Measurements from ENCODE around the gene NCK1. TPM values are rescaled to one million over a fixed set of nuclear protein-coding genes. Genes with fewer than 3 reads are reported as not detected.
"Not testable (repeated sequence)": the region's sequence is repeated elsewhere in the genome, so short reads cannot be mapped to it uniquely, and the experiment has no call there.

The NCK1 gene
- total RNA-seq, 4 donors from 2014 or later = 11.9 to 48.7 (median 33.5) TPM

DNA sequence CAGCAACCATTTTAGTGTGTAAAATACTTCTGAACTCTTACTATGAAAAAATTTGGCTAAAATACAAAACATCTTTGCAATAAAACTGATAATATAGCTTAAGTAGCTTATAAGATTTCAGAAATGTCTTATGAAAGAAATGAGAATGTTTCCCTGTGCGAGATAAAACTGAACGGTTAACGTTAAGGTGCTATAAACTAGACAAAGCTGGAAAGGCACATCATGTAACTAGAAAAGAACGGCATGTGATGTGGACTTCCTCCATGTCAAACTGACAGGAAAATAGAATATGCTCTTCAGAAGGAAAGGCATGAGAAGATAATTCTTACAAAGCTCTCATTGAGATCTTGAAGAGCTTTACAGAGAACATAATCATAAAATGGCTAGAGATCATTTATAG is 36.5 kb downstream of the NCK1 start:
- peaks cover 0 to 8% (median 2%) of the 10 kb centered on the region in 4 donors for H3K4me1 ChIP-seq
- TF ChIP-seq, protein P1, sequence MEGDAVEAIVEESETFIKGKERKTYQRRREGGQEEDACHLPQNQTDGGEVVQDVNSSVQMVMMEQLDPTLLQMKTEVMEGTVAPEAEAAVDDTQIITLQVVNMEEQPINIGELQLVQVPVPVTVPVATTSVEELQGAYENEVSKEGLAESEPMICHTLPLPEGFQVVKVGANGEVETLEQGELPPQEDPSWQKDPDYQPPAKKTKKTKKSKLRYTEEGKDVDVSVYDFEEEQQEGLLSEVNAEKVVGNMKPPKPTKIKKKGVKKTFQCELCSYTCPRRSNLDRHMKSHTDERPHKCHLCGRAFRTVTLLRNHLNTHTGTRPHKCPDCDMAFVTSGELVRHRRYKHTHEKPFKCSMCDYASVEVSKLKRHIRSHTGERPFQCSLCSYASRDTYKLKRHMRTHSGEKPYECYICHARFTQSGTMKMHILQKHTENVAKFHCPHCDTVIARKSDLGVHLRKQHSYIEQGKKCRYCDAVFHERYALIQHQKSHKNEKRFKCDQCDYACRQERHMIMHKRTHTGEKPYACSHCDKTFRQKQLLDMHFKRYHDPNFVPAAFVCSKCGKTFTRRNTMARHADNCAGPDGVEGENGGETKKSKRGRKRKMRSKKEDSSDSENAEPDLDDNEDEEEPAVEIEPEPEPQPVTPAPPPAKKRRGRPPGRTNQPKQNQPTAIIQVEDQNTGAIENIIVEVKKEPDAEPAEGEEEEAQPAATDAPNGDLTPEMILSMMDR (IDR thresholded peaks at IDR 0.05) = no peak
- no peak for TF ChIP-seq POLR2A (IDR thresholded peaks at IDR 0.05)
- H3K9me3 ChIP-seq = no peaks in the 10 kb centered on the region
- H3K27ac ChIP-seq = no peak overlapping the region
- no peak for DNase-seq
- no peaks in the 10 kb centered on the region for H3K27me3 ChIP-seq
- H3K4me3 ChIP-seq = no peak overlapping the region
- H3K36me3 ChIP-seq = no peaks in the 10 kb centered on the region

DNA sequence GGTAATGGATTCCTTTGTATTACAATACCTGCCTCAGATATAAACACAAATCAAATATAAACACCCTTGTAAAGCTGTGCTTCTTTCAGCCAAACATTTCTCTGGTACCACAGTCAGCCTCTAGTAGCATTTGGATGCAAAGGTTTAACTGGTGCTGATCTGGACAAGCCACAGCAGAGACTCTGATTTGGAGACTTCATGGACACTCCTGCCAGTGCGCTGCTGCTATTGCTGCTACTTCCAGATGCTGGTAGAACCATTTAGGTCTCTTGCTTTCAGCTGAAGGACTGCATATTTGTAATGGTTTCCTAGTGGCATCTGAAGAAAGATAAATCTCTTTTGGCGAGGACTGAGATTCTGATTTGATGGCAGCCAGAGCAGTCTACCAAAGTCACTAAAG is 36.9 kb downstream of the NCK1 start:
- DNase-seq = no peak
- no peak overlapping the region for H3K4me3 ChIP-seq
- H3K27ac ChIP-seq = no peak overlapping the region
- peaks cover 0 to 5% (median 2%) of the 10 kb centered on the region in 4 donors for H3K4me1 ChIP-seq
- peaks cover 0 to 4% (median 0%) of the 10 kb centered on the region in 4 donors for H3K9me3 ChIP-seq
- no peak for TF ChIP-seq POLR2A (IDR thresholded peaks at IDR 0.05)
- TF ChIP-seq, protein P1 (IDR thresholded peaks at IDR 0.05) = no peak
- H3K36me3 ChIP-seq = no peaks in the 10 kb centered on the region
- H3K27me3 ChIP-seq = no peaks in the 10 kb centered on the region

DNA sequence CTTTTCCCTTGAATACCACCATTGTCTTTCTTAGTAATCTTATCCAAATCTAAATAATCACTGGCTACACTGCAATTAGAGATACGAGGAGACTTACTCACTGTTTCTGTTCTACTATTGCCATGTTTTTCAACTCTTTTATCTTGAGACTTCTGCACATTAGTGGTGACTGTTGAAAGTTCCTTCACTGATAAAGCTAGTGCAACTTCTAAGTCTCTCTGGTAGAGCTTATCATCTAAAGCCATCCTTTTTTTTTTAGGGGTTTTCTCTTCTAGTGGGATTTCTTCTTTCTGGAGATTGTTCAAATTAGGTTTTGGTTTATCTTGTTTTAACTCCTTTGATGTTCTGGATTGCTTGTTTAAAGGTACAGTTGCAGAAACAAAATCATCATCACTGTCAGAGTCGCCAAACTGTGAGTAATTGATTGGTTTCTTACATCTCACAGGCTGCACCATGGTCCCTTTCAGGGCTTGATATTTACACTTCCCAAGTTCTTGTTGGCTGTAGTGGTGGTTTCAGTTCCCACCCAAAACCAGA is 37.7 kb downstream of the NCK1 start:
- H3K9me3 ChIP-seq = peaks cover 0 to 10% (median 0%) of the 10 kb centered on the region in 4 donors
- H3K36me3 ChIP-seq = no peaks in the 10 kb centered on the region
- DNase-seq = no peak
- TF ChIP-seq, protein P1 (IDR thresholded peaks at IDR 0.05) = no peak
- TF ChIP-seq POLR2A (IDR thresholded peaks at IDR 0.05) = no peak
- no peaks in the 10 kb centered on the region for H3K27me3 ChIP-seq
- H3K4me3 ChIP-seq = no peak overlapping the region
- no peak overlapping the region for H3K27ac ChIP-seq
- no peaks in the 10 kb centered on the region for H3K4me1 ChIP-seq

DNA sequence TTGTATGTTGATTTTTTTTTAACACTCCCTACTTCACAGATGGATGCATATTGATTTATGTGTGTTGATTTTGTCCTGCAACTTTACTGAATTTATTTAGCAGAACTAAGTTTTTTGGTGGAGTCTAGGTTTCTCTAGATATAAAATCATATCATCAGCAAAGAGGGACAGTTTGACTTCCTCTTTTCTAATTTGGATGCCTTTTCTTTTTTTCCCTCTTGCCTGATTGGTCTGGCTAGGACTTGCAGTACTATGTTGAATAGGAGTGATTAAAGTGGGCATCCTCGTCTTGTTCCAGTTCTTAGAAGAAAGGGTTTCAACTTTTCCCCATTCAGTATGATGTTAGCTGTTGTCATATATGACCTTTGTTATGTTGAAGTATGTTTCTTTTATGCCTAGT is 38.7 kb downstream of the NCK1 start:
- H3K4me1 ChIP-seq, H3K4me3 ChIP-seq, H3K36me3 ChIP-seq, H3K9me3 ChIP-seq, H3K27me3 ChIP-seq, DNase-seq, H3K27ac ChIP-seq: not testable (repeated sequence)

DNA sequence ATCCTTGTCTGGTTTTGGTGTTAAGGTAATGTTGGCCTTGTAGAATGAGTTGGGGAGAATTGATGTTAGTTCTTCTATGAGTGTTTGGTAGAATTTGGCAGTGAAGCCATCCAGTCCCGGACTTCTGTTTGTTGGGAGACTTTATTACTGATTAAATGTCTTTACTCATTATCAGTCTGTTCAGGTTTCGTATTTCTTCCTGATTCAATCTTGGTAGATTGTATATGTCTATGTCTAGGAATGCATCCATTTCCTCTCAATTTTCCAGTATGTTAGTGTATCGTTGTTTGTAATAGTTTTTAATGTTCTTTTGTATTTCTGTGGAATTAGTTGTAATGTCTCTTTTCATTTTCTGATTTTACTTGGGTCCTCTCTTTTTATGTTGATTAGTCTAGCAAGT is 39.4 kb downstream of the NCK1 start:
- H3K27me3 ChIP-seq = no peaks in the 10 kb centered on the region
- peaks cover 0 to 1% (median 0%) of the 10 kb centered on the region in 4 donors for H3K4me1 ChIP-seq
- H3K4me3 ChIP-seq = no peak overlapping the region
- no peaks in the 10 kb centered on the region for H3K36me3 ChIP-seq
- DNase-seq = no peak
- no peak for TF ChIP-seq POLR2A (IDR thresholded peaks at IDR 0.05)
- TF ChIP-seq, protein P1 (IDR thresholded peaks at IDR 0.05) = no peak
- H3K9me3 ChIP-seq = peaks cover 0 to 10% (median 0%) of the 10 kb centered on the region in 4 donors
- no peak overlapping the region for H3K27ac ChIP-seq

DNA sequence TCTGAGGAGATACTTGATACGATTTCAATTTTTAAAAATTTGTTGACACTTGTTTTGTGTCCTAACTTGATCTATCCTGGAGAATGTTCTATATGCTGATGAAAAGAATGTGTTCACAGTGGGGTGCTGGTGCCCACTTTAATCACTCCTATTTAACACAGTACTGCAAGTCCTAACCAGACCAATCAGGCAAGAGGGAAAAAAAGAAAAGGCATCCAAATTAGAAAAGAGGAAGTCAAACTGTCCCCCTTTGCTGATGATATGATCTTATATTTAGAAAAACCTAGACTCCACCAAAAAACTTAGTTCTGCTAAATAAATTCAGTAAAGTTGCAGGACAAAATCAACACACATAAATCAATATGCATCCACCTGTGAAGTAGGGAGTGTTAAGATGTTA is 40.5 kb downstream of the NCK1 start:
- not testable (repeated sequence) for H3K27me3 ChIP-seq, H3K36me3 ChIP-seq, H3K9me3 ChIP-seq, H3K4me1 ChIP-seq, DNase-seq, H3K27ac ChIP-seq, H3K4me3 ChIP-seq

DNA sequence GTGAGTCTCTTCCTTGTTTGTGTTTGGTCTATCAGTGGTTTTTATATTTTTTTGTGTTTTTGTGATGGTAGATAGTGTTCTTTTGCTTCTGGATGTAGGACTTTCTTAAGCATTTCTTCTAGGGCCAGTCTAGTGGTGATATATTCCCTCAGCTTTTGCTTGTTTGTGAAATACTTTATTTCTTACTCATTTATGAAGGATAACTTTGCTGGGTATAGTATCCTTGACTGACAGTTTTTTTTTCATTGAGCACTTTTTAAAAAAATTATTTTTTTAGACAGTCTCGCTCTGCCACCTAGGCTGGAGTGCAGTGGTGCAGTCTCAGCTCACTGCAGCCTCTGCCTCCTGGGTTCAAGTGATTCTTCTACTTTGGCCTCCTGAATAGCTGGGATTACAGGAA is 41.9 kb downstream of the NCK1 start:
- Histone ChIP-seq H3K4me1 (peaks cover 0 to 8% (median 0%) of the 10 kb centered on the region in 4 donors), H3K9me3 (peaks cover 0 to 10% (median 0%) of the 10 kb centered on the region in 4 donors)

More for the DNA sequence above, 41.9 kb downstream of the NCK1 start:
- TF ChIP-seq POLR2A (IDR thresholded peaks at IDR 0.05) = no peak
- TF ChIP-seq, protein P1 (IDR thresholded peaks at IDR 0.05) = no peak
- DNase-seq = no peak
- Histone ChIP-seq H3K36me3 (no peaks in the 10 kb centered on the region), H3K27ac (no peak overlapping the region), H3K4me3 (no peak overlapping the region), H3K27me3 (no peaks in the 10 kb centered on the region)
